ENCODE measurements around the gene ZNF277.
"Not testable (repeated sequence)": the region's sequence is repeated elsewhere in the genome, so short reads cannot be mapped to it uniquely, and the experiment has no call there.

Gene ZNF277

GRCh38 chr7:112249967-112250366 is 43.5 kb downstream of the ZNF277 start:
- in situ Hi-C loops (cut with MboI; ENCODE audit: low sequenced_read_pairs), result not testable (repeated sequence)

GRCh38 chr7:112252141-112252540 is 45.6 kb downstream of the ZNF277 start:
- in situ Hi-C loops (cut with MboI; ENCODE audit: low sequenced_read_pairs), result no loop called here

- in situ Hi-C loops (cut with MboI; ENCODE audit: low sequenced_read_pairs), result no loop called here
Observed at GRCh38 chr7:112252691-112253090, 46.2 kb downstream of the ZNF277 start.

GRCh38 chr7:112254156-112254555 is 47.7 kb downstream of the ZNF277 start:
- in situ Hi-C loops (cut with MboI; ENCODE audit: low sequenced_read_pairs), result no loop called here

GRCh38 chr7:112254709-112255387 is 48.4 kb downstream of the ZNF277 start:
- in situ Hi-C loops (cut with MboI; ENCODE audit: low sequenced_read_pairs), result no loop called here

- in situ Hi-C loops (cut with MboI; ENCODE audit: low sequenced_read_pairs), result no loop called here
Observed at GRCh38 chr7:112255388-112255720, 48.9 kb downstream of the ZNF277 start.

GRCh38 chr7:112257073-112257472 is 50.6 kb downstream of the ZNF277 start:
- in situ Hi-C loops (cut with MboI; ENCODE audit: low sequenced_read_pairs), result no loop called here

- in situ Hi-C loops (cut with MboI; ENCODE audit: low sequenced_read_pairs), result no loop called here
Observed at GRCh38 chr7:112260911-112261310, 54.4 kb downstream of the ZNF277 start.

GRCh38 chr7:112262036-112262435 is 55.5 kb downstream of the ZNF277 start:
- in situ Hi-C loops (cut with MboI; ENCODE audit: low sequenced_read_pairs), result no loop called here

- in situ Hi-C loops (cut with MboI; ENCODE audit: low sequenced_read_pairs), result no loop called here
Observed at GRCh38 chr7:112262855-112263487, 56.5 kb downstream of the ZNF277 start.

- in situ Hi-C loops (cut with MboI; ENCODE audit: low sequenced_read_pairs), result no loop called here
Observed at GRCh38 chr7:112263519-112263918, 57.0 kb downstream of the ZNF277 start.

- in situ Hi-C loops (cut with MboI; ENCODE audit: low sequenced_read_pairs), result no loop called here
Observed at GRCh38 chr7:112266141-112266540, 59.6 kb downstream of the ZNF277 start.

GRCh38 chr7:112266595-112267270 is 60.2 kb downstream of the ZNF277 start:
- in situ Hi-C loops (cut with MboI; ENCODE audit: low sequenced_read_pairs), result no loop called here

- in situ Hi-C loops (cut with MboI; ENCODE audit: low sequenced_read_pairs), result no loop called here
Observed at GRCh38 chr7:112267944-112268691, 61.6 kb downstream of the ZNF277 start.

- in situ Hi-C loops (cut with MboI; ENCODE audit: low sequenced_read_pairs), result no loop called here
Observed at GRCh38 chr7:112271162-112271561, 64.7 kb downstream of the ZNF277 start.

- in situ Hi-C loops (cut with MboI; ENCODE audit: low sequenced_read_pairs), result no loop called here
Observed at GRCh38 chr7:112272921-112273561, 66.5 kb downstream of the ZNF277 start.

GRCh38 chr7:112279042-112279441 is 72.5 kb downstream of the ZNF277 start:
- in situ Hi-C loops (cut with MboI; ENCODE audit: low sequenced_read_pairs), result no loop called here

- in situ Hi-C loops (cut with MboI; ENCODE audit: low sequenced_read_pairs), result no loop called here
Observed at GRCh38 chr7:112280267-112280666, 73.8 kb downstream of the ZNF277 start.

GRCh38 chr7:112282476-112283188 is 76.1 kb downstream of the ZNF277 start:
- in situ Hi-C loops (cut with MboI; ENCODE audit: low sequenced_read_pairs), result no loop called here

GRCh38 chr7:112283382-112283910 is 77.0 kb downstream of the ZNF277 start:
- in situ Hi-C loops (cut with MboI; ENCODE audit: low sequenced_read_pairs), result no loop called here
